ENCODE data around the gene TK2.
"Not testable (repeated sequence)": the region's sequence is repeated elsewhere in the genome, so short reads cannot be mapped to it uniquely, and the experiment has no call there.

TK2 gene

DNA sequence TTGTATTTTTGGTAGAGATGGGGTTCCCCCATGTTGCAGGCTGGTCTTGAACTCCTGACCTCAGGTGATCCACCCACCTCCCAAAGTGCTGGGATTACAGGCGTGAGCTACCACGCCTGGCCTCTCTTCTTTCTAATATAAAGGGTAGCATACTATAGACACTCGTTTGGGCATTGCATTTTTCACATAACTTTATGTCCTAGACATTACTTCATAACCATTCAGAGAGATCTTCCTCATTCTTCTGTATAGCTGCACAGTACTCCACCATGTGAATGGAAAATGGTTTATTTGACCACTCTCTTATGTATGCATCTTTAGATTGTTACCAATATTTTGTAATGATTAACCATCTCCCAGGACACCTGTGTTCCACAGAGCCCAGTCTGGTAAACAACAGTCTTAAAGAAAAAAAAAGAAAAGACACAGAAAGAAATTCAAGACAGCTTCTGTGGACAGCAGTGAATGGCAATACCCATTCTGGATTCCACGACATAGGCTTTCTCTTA, 42.1 kb downstream of the TK2 start:
- no peak for DNase-seq (ENCODE audit: low read depth in 2 of 2)

DNA sequence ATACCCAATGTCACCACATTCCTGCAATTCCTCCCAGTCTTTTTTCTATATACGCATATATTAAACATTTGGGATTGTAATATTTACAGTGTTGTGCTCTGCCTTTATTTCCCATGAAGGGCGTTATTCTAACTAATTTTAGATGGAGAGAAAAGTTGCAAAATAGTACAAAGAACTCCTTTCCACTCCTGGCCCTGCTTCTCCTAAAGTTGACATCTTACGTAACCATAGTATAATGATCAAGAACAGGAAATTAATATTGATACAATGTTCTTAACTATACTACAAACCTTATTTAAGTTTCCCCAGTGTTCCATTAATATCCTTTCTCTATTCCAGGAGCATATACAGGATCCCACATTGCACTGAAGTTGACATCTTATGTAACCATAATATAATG, 46.3 kb downstream of the TK2 start:
- no peak for DNase-seq (ENCODE audit: low read depth in 2 of 2)

DNA sequence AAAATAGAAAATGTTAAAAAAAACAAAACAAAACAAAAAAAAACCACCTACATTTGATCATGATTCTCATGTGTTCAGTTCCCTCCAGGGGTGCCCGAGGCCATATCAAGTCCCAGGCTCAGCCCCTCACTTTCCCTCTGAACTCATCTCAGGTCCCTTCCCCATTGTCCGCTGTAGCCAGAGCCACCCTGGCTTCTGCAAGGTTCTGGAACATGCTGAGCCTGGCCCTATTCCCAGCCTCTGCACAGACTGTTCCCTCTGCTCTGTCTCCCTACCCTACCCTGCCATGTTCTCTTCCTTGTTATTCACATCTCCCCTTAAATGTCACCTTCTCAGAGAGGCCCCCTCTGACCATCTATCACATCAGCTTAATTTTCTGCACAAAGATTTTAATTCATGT, 46.9 kb downstream of the TK2 start:
- no peak for DNase-seq (ENCODE audit: low read depth in 2 of 2)

GRCh38 chr16:66502020-66502913, 47.7 kb downstream of the TK2 start:
- no peak for DNase-seq (ENCODE audit: low read depth in 2 of 2)

- not testable (repeated sequence) for DNase-seq (ENCODE audit: low read depth in 2 of 2)
Measured at GRCh38 chr16:66501563-66501962, 48.4 kb downstream of the TK2 start.

DNA sequence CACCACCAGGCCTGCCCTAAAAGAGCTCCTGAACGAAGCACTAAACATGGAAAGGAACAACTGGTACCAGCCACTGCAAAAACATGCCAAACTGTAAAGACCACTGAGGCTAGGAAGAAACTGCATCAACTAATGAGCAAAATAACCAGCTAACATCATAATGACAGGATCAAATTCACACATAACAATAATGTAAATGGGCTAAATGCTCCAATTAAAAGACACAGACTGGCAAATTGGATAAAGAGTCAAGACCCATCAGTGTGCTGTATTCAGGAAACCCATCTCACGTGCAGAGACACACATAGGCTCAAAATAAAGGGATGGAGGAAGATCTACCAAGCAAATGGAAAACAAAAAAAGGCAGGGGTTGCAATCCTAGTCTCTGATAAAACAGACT, 52.0 kb downstream of the TK2 start:
- DNase-seq (ENCODE audit: low read depth in 2 of 2) = not testable (repeated sequence)

DNA sequence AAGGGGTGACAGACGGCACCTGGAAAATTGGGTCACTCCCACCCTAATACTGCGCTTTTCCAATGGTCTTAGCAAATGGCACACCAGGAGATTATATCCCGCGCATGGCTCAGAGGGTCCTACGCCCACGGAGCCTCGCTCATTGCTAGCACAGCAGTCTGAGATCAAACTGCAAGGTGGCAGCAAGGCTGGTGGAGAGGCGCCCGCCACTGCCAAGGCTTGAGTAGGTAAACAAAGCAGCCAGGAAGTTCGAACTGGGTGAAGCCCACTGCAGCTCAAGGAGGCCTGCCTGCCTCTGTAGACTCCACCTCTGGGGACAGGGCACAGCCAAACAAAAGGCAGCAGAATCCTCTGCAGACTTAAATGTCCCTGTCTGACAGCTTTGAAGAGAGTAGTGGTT, 53.7 kb downstream of the TK2 start:
- not testable (repeated sequence) for DNase-seq (ENCODE audit: low read depth in 2 of 2)

- DNase-seq (ENCODE audit: low read depth in 2 of 2) = no peak
Measured at GRCh38 chr16:66495440-66495839, 54.5 kb downstream of the TK2 start.

- DNase-seq (ENCODE audit: low read depth in 2 of 2) = no peak
Measured at GRCh38 chr16:66494916-66495315, 55.0 kb downstream of the TK2 start.

DNA sequence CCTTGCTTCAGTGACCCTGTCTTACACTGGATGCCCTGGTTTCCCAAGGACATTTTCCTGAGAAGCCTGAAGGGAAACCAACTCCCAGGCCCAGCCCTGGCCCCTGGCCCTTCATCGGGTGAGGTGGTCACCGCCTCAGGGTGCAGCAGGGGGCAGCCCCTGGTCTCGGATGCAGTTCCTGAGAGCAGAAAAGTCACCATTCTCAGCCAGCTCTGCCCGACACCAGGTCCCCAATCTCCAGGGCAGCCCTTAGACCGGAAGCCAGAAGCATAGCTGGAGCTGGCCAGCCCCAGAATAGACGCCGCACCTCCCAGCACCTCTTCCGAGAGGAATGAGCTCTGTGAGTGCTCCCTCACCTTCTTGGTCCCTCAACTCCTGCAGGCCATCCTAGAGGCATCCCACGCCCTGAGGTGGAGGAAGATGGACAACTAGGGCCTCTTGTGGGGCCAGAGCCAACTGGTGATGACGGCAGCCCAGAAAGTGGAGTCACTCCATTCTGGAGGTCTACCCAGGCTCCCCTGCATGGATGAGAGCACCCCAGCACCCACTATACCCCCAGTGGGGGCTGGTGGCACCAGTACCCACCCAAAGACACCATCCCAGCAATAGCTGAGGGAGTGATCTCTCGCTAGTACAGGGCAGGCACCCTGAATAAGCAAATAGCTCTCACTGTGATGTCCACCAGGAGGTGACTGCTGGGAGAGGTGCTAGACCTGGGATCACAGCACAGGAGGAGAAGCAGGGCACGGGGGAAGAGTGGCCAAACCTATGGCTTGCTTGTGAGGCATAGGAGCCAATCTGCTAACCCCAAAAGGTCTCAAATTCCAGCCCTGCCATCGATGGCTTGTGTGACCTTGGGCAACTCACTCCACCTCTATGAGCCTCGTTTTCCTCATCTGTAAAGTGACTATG, 56.2 kb downstream of the TK2 start:
- DNase-seq (ENCODE audit: low read depth in 2 of 2) = no peak

DNA sequence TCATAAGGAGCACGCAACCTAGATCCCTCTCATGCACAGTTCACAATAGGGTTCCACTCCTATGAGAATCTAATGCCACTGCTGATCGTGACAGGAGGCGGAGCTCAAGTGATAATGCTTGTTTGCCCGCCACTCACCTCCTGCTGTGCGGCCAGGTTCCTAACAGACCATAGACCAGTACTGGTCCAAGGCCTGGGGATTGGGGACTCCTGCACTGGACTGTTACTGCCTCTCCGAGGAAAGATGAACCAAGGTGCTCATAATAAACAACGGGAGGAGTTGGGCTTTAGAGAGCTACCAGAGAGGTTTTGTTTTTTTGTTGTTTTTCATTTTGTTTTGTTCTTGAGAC, 58.2 kb downstream of the TK2 start:
- no peak for DNase-seq (ENCODE audit: low read depth in 2 of 2)

GRCh38 chr16:66490774-66491715, 58.9 kb downstream of the TK2 start:
- no peak for DNase-seq (ENCODE audit: low read depth in 2 of 2)

DNA sequence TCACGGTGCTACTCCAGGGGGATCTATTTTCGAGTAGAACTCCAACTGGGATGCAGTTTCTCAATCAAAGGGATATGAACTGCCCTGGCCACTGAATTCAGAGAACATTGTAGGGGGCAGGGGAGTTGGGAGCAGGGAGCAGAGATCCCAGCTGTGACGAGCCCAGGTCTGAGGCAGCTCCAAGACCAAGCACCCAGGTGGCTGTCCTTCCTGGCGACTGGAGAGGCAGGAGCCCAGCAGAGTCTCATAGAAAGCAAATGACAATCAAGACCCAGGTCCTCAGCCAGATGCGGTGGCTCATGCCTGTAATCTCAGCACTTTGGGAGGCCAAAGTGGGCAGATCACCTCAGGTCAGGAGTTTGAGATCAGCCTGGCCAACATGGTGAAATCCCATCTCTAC, 60.1 kb downstream of the TK2 start:
- no peak for DNase-seq (ENCODE audit: low read depth in 2 of 2)

DNA sequence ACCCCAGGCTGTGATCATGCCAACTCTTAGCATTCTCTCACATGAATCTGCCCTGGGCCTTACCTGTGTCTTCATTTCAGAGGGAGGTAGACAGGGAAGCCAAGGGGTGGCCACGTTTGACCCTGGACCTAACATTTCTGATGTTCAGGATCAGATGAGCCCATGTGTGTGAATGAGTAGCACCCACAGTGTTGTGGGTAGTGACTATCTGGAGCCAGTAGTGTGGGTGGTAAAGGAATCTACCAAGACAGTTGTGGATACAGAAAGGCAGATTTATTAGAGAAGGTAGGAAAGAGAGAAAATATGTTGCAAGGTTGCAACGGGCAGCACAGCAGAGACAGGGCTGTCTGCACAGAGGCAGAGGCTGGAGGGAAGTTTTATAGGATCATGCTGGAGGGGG, 60.5 kb downstream of the TK2 start:
- no peak for DNase-seq (ENCODE audit: low read depth in 2 of 2)

- no peak for DNase-seq (ENCODE audit: low read depth in 2 of 2)
Measured at GRCh38 chr16:66488505-66488904, 61.4 kb downstream of the TK2 start.

DNA sequence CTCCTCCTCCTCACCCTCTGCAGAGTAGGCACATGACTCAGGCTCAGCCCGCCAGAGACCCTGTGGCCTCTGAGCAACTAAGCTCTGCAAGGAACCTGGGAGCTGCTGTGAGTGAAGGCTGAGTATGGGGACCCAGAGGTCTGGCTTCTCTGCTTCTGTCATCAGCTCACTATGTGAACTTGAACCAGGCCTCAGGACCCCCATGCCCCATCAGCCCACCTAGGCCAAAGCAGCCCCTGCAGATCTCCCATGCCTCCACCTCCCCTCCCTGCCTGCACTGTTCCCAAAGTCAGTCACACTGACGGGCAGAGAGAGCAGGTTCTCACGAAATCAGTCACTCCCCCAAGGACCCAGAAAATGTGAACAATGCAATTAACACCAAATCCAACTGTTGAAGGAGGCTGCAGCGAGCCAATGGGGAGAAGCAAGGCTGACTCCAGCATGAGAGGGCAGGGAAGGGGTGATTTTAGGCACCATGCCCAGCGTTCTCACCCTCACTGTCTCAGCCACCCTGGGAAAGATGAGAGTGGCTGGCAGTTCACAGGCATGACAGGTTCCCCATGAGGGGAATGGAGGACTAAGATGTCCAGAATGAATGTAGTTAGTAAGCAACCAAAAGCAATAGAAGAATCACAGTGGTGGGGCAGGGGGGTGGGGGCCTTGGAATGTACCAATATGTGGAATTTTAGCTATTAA, 62.2 kb downstream of the TK2 start:
- DNase-seq (ENCODE audit: low read depth in 2 of 2) = no peak

GRCh38 chr16:66486773-66487579, 62.9 kb downstream of the TK2 start:
- no peak for DNase-seq (ENCODE audit: low read depth in 2 of 2)

GRCh38 chr16:66486199-66486772, 63.6 kb downstream of the TK2 start:
- DNase-seq (ENCODE audit: low read depth in 2 of 2) = no peak

- no peak for DNase-seq (ENCODE audit: low read depth in 2 of 2)
Measured at GRCh38 chr16:66485376-66485775, 64.5 kb downstream of the TK2 start.
